HL-60 (cell line): Measurements from ENCODE around the gene ZNF740.
"Not testable (repeated sequence)": the region's sequence is repeated elsewhere in the genome, so short reads cannot be mapped to it uniquely, and the experiment has no call there.

ENCODE experiments used
- CTCF ChIP-seq: IDR thresholded peaks from one replicate; pipeline ENCODE4 v1.5.1; 2011; ENCODE audit warnings: low read length, control low read depth, inconsistent platforms; ENCODE audit not compliant: insufficient read depth
- GABPA ChIP-seq: IDR thresholded peaks from 2 replicates; pipeline ENCODE4 v1.6.1; 2012; ENCODE audit warnings: low read depth
- POLR2AphosphoS5 ChIP-seq: IDR thresholded peaks from 2 replicates; pipeline ENCODE4 v1.6.1; 2012; ENCODE audit warnings: low read depth
- REST ChIP-seq: IDR thresholded peaks from 2 replicates; pipeline ENCODE4 v1.6.1; 2012; ENCODE audit warnings: low read depth; ENCODE audit not compliant: insufficient replicate concordance

GRCh38 chr12:53178803-53179202 lies 1.7 kb upstream of the ZNF740 start:
- TF ChIP-seq POLR2AphosphoS5, CTCF, REST, GABPA: not testable (repeated sequence)
